Globus pallidus (tissue), 1 donor: ENCODE data around the gene UXT.
"Not testable (repeated sequence)": the region's sequence is repeated elsewhere in the genome, so short reads cannot be mapped to it uniquely, and the experiment has no call there.

Source experiments
- DNase-seq: peaks from one replicate; pipeline ENCODE4 v3.0.0-alpha.2; 2015; ENCODE audit warnings: low spot score

The UXT gene

GRCh38 chrX:47658684-47659420 is at the start of gene UXT:
TSS of gene UXT (minus strand) at chrX:47659180. CDS start at chrX:47658927, 253 bp downstream.
- DNase-seq: peak; percentile 88

- no peak for DNase-seq
Observed at GRCh38 chrX:47707031-47707780, 48.2 kb upstream of the UXT start.

- DNase-seq: no peak
Observed at GRCh38 chrX:47706575-47706974, 47.6 kb upstream of the UXT start.

GRCh38 chrX:47704736-47705135 is 45.8 kb upstream of the UXT start:
- DNase-seq: no peak

GRCh38 chrX:47697181-47697580 is 38.2 kb upstream of the UXT start:
- no peak for DNase-seq

GRCh38 chrX:47690175-47690574 is 31.2 kb upstream of the UXT start:
- no peak for DNase-seq

- DNase-seq: no peak
Observed at GRCh38 chrX:47687263-47687662, 28.3 kb upstream of the UXT start.

GRCh38 chrX:47683829-47684205 is 24.8 kb upstream of the UXT start:
- DNase-seq: no peak

- no peak for DNase-seq
Observed at GRCh38 chrX:47683184-47683828, 24.3 kb upstream of the UXT start.

GRCh38 chrX:47675959-47676859 is 17.2 kb upstream of the UXT start:
- not testable (repeated sequence) for DNase-seq

- no peak for DNase-seq
Observed at GRCh38 chrX:47674776-47675175, 15.8 kb upstream of the UXT start.

- DNase-seq: not testable (repeated sequence)
Observed at GRCh38 chrX:47665797-47666196, 6.8 kb upstream of the UXT start.

GRCh38 chrX:47664737-47665136 is 5.8 kb upstream of the UXT start:
- DNase-seq: no peak

- DNase-seq: no peak
Observed at GRCh38 chrX:47662144-47662657, 3.2 kb upstream of the UXT start.

GRCh38 chrX:47661539-47661938 is 2.6 kb upstream of the UXT start:
- DNase-seq: no peak

GRCh38 chrX:47659421-47659726 is 394 bp upstream of the UXT start:
- DNase-seq: no peak

- DNase-seq: no peak
Observed at GRCh38 chrX:47658301-47658683, 688 bp downstream of the UXT start.

GRCh38 chrX:47651043-47651905 is 7.7 kb downstream of the UXT start:
- no peak for DNase-seq

GRCh38 chrX:47650164-47651042 is 8.6 kb downstream of the UXT start, which contains the start of gene ELK1:
TSS of gene ELK1 (minus strand) at chrX:47650563. CDS start at chrX:47641441, 9,122 bp downstream.
- DNase-seq: peak; percentile 98

GRCh38 chrX:47649781-47650163 is 9.2 kb downstream of the UXT start:
- DNase-seq: no peak
